ENCODE data around the gene GTPBP3.

The GTPBP3 gene

DNA sequence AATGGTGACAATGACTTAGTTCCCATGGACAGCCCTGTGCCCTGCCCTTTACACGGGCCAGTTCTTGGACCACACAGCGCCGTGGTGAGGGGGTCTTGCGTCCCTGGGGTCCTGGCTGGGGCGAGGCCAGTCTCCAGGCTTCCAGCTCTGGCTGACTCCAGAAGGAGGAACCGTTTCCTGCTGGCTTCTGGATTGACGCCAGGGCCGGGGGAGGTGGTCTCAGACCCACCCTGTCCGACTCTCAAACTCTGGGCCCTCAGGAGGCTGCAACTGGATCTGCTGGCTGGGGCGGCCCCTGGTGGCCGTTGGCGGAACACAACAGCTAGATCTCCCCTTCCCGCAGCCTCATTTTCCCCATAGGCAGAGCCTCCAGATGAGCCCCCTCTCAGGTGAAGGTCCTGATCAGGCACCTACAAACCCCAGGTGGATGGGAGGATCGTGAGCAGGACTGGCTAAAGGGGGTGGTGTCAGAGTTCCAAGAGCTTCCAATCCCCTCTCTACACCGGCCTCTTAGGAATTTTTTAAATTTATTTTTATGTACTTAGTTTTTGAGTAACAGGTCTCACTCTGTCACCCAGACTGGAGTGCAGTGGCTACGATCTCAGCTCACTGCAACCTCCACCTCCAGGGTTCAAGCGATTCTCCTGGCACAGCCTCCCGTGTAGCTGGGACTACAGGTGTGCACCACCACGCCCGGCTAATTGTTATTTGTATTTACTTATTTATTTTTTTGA is 48.7 kb downstream of the GTPBP3 start:
- H3K36me3 ChIP-seq = no peaks in the 10 kb centered on the region
- no peaks in the 10 kb centered on the region for H3K4me1 ChIP-seq
- H3K27me3 ChIP-seq = peaks cover 5% of the 10 kb centered on the region
- no peak overlapping the region for H3K4me3 ChIP-seq (ENCODE audit: low read depth, low read length)
- no peaks in the 10 kb centered on the region for H3K9me3 ChIP-seq
- TF ChIP-seq, protein P1, sequence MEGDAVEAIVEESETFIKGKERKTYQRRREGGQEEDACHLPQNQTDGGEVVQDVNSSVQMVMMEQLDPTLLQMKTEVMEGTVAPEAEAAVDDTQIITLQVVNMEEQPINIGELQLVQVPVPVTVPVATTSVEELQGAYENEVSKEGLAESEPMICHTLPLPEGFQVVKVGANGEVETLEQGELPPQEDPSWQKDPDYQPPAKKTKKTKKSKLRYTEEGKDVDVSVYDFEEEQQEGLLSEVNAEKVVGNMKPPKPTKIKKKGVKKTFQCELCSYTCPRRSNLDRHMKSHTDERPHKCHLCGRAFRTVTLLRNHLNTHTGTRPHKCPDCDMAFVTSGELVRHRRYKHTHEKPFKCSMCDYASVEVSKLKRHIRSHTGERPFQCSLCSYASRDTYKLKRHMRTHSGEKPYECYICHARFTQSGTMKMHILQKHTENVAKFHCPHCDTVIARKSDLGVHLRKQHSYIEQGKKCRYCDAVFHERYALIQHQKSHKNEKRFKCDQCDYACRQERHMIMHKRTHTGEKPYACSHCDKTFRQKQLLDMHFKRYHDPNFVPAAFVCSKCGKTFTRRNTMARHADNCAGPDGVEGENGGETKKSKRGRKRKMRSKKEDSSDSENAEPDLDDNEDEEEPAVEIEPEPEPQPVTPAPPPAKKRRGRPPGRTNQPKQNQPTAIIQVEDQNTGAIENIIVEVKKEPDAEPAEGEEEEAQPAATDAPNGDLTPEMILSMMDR (IDR thresholded peaks at IDR 0.05; ENCODE audit: low read depth, low read length) = peak; percentile 92
- peak; percentile 83 for DNase-seq

DNA sequence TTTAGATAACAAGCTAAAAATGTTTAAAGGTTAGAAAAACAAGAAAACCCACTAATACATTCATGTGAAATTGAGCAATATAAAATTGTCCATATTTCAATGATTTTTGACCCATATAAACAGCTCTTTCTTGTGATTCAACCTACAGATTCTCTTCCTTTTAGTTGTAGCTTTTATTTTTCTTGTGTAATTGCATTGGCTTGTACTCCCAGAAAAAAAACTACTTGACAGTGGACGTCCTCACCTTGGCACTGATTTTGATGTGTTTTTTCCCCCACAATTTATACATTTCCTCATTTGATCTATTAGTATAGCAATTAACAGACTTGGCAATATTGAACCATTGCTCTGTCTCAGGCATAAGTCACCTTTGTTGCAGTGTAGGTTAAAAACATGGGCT is 51.9 kb downstream of the GTPBP3 start:
- no peaks in the 10 kb centered on the region for H3K4me1 ChIP-seq
- TF ChIP-seq, protein P1 (IDR thresholded peaks at IDR 0.05; ENCODE audit: low read depth, low read length) = no peak
- no peak overlapping the region for H3K4me3 ChIP-seq (ENCODE audit: low read depth, low read length)
- no peaks in the 10 kb centered on the region for H3K9me3 ChIP-seq
- no peaks in the 10 kb centered on the region for H3K36me3 ChIP-seq
- peaks cover 13% of the 10 kb centered on the region for H3K27me3 ChIP-seq
- no peak for DNase-seq

GRCh38 chr19:17389957-17390664 is 52.8 kb downstream of the GTPBP3 start:
- no peaks in the 10 kb centered on the region for H3K4me1 ChIP-seq
- TF ChIP-seq, protein P1 (IDR thresholded peaks at IDR 0.05; ENCODE audit: low read depth, low read length) = peak; percentile 16
- no peaks in the 10 kb centered on the region for H3K36me3 ChIP-seq
- no peak for DNase-seq
- H3K9me3 ChIP-seq = no peaks in the 10 kb centered on the region
- peaks cover 13% of the 10 kb centered on the region for H3K27me3 ChIP-seq
- peak overlapping the region; percentile 69 for H3K4me3 ChIP-seq (ENCODE audit: low read depth, low read length)

DNA sequence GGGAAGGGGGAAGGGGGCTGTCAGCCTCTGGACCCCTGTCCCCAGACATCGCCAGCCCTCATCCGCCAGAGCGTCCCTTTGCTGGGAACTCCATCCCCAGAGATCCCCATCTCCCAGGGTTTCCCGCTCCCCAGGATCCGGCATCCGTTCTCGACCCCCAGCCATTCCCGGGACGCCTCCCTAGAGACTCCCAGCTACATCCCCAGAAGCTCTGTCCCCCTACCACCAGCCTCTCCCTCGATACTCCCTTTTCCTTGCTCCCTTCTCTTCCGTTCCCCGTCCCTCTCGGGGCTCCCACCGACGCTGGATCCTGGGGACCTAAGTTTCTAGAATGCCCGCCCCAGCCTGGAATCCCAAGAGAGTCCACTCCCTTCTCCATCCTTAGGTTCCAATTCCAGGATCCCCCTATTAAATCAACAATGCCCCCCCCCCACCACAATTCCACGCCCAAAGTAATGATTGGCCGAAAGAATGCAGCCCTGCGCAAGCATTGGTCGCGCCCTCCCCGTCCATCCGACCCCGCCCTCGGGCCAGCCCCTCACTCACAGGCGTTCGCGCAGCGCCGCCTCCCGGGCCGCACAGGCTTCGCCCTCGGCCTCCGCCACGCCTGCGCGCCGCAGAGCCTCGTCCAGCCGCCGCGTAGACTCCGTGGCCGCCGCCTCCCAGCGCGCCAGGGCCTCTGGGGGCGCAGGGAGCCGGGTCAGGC is 53.5 kb downstream of the GTPBP3 start:
- no peaks in the 10 kb centered on the region for H3K4me1 ChIP-seq

GRCh38 chr19:17391371-17392151 is 54.2 kb downstream of the GTPBP3 start:
- peaks cover 13% of the 10 kb centered on the region for H3K27me3 ChIP-seq
- no peaks in the 10 kb centered on the region for H3K4me1 ChIP-seq
- H3K9me3 ChIP-seq = no peaks in the 10 kb centered on the region
- no peaks in the 10 kb centered on the region for H3K36me3 ChIP-seq
- peak overlapping the region; percentile 58 for H3K4me3 ChIP-seq (ENCODE audit: low read depth, low read length)
- TF ChIP-seq, protein P1 (IDR thresholded peaks at IDR 0.05; ENCODE audit: low read depth, low read length) = no peak
- no peak for DNase-seq

More for the DNA sequence above, 53.5 kb downstream of the GTPBP3 start:
- peak; percentile 98 for DNase-seq
- Histone ChIP-seq H3K36me3 (no peaks in the 10 kb centered on the region), H3K27me3 (peaks cover 13% of the 10 kb centered on the region), H3K4me3 (ENCODE audit: low read depth, low read length) (peak overlapping the region; percentile 69), H3K9me3 (no peaks in the 10 kb centered on the region)
- TF ChIP-seq, protein P1 (IDR thresholded peaks at IDR 0.05; ENCODE audit: low read depth, low read length) = peak; percentile 56
